CD14-positive monocyte (primary cell): ENCODE measurements around the gene PCED1B. TPM values are rescaled to one million over a fixed set of nuclear protein-coding genes. Genes with fewer than 3 reads are reported as not detected.

Experiments
- DNase-seq, 3 donors: peaks; one replicate each; pipeline ENCODE4 v3.0.0-alpha.2; 2011 to 2022
- H2AFZ ChIP-seq: 2 replicates; pipeline ENCODE4 v1.6.0; 2012; ENCODE audit warnings: mild to moderate bottlenecking, low read depth, low read length, inconsistent platforms; ENCODE audit not compliant: insufficient read depth, poor library complexity, severe bottlenecking
- H3K27ac ChIP-seq, 2 donors: 1 replicate in 1 of 2; 2 replicates in 1 of 2; pipeline ENCODE4 v1.5.1; 2012 to 2013; ENCODE audit warnings: low read length in 2 of 2, control low read depth in 1 of 2, inconsistent platforms in 1 of 2, low read depth in 1 of 2, mild to moderate bottlenecking in 1 of 2
- H3K27me3 ChIP-seq, 2 donors: one replicate each; pipeline versions ENCODE4 v1.6.0 to v1.6.1; 2011 to 2013; ENCODE audit warnings: low read length in 2 of 2; ENCODE audit not compliant: control insufficient read depth in 2 of 2, insufficient read depth in 2 of 2
- H3K36me3 ChIP-seq, 2 donors: replicated peaks in 1 of 2; 1 replicate in 1 of 2; 2 replicates in 1 of 2; pipeline versions ENCODE4 v1.5.1 to v1.6.1; 2012 to 2013; ENCODE audit warnings: low read length in 2 of 2, control low read depth in 1 of 2, inconsistent platforms in 1 of 2, mild to moderate bottlenecking in 1 of 2; ENCODE audit not compliant: insufficient read depth in 2 of 2, control insufficient read depth in 1 of 2
- H3K4me1 ChIP-seq, 2 donors: 1 replicate in 1 of 2; 2 replicates in 1 of 2; pipeline versions ENCODE4 v1.5.1 to v1.6.1; 2012 to 2013; ENCODE audit warnings: low read length in 2 of 2, control low read depth in 1 of 2, inconsistent platforms in 1 of 2, mild to moderate bottlenecking in 1 of 2, moderate library complexity in 1 of 2; ENCODE audit not compliant: insufficient read depth in 2 of 2, control insufficient read depth in 1 of 2
- H3K4me2 ChIP-seq: replicated peaks from 2 replicates; pipeline ENCODE3; 2012; ENCODE audit warnings: low read length, moderate library complexity, mild to moderate bottlenecking; ENCODE audit not compliant: poor library complexity, severe bottlenecking; ENCODE audit errors: extremely low read depth
- H3K4me3 ChIP-seq, 3 experiments: fragments of 200-600 bp in 1 of 3; sonication (generic) in 1 of 3; replicated peaks in 1 of 3; 1 replicate in 2 of 3; 2 replicates in 1 of 3; pipeline ENCODE4 v1.5.1; 2011 to 2013; ENCODE audit warnings: low read length in 3 of 3, mild to moderate bottlenecking in 3 of 3, control low read depth in 2 of 3, low read depth in 2 of 3, inconsistent platforms in 1 of 3, moderate library complexity in 1 of 3
- H3K79me2 ChIP-seq: 2 replicates; pipeline ENCODE4 v1.6.0; 2012; ENCODE audit warnings: mild to moderate bottlenecking, control low read depth, inconsistent platforms, low read length, moderate library complexity; ENCODE audit not compliant: insufficient read depth
- H3K9ac ChIP-seq: 2 replicates; pipeline ENCODE4 v1.6.0; 2017; ENCODE audit warnings: low read length, mild to moderate bottlenecking; ENCODE audit not compliant: insufficient read depth, poor library complexity, severe bottlenecking
- H3K9me3 ChIP-seq, 2 donors: replicated peaks in 1 of 2; 1 replicate in 1 of 2; 2 replicates in 1 of 2; pipeline versions ENCODE4 v1.5.1 to v1.6.1; 2012 to 2013; ENCODE audit warnings: low read length in 2 of 2, control low read depth in 1 of 2; ENCODE audit not compliant: control insufficient read depth in 1 of 2, insufficient read depth in 1 of 2
- H4K20me1 ChIP-seq: 2 replicates; pipeline ENCODE4 v1.6.0; 2012; ENCODE audit warnings: mild to moderate bottlenecking, low read length, control low read depth, moderate library complexity; ENCODE audit not compliant: insufficient read depth
- H3K27ac Mint-ChIP-seq, 7 donors: one replicate each; pipeline ENCODE4 v1.8.0; 2020; ENCODE audit warnings: mild to moderate bottlenecking in 7 of 7, mixed read lengths in 7 of 7, moderate library complexity in 6 of 7, inconsistent platforms in 2 of 7
- H3K27me3 Mint-ChIP-seq, 3 donors: one replicate each; pipeline ENCODE4 v1.8.0; 2021 to 2022; ENCODE audit warnings: low read depth in 3 of 3, mild to moderate bottlenecking in 3 of 3, mixed read lengths in 3 of 3, moderate library complexity in 3 of 3, inconsistent platforms in 1 of 3
- H3K36me3 Mint-ChIP-seq, 2 donors: one replicate each; pipeline ENCODE4 v1.8.0; 2020; ENCODE audit warnings: mixed read lengths in 2 of 2, inconsistent platforms in 1 of 2, mild to moderate bottlenecking in 1 of 2
- H3K4me1 Mint-ChIP-seq: one replicate; pipeline ENCODE4 v1.8.0; 2020; ENCODE audit warnings: mild to moderate bottlenecking, mixed read lengths
- H3K4me3 Mint-ChIP-seq, 2 donors: one replicate each; pipeline ENCODE4 v1.8.0; 2020; ENCODE audit warnings: mild to moderate bottlenecking in 2 of 2, mixed read lengths in 2 of 2, moderate library complexity in 1 of 2
- H3K9me3 Mint-ChIP-seq, 7 donors: one replicate each; pipeline ENCODE4 v1.8.0; 2020 to 2022; ENCODE audit warnings: mixed read lengths in 7 of 7, mild to moderate bottlenecking in 6 of 7, moderate library complexity in 6 of 7, inconsistent platforms in 2 of 7
- CTCF ChIP-seq: fragments of 200-600 bp; IDR thresholded peaks from one replicate; pipeline ENCODE4 v1.8.0; 2022; ENCODE audit warnings: antibody characterized with exemption, mild to moderate bottlenecking
- WGBS: methylation state at CpG from one replicate; pipeline ENCODE4 v1.1.5; 2013; ENCODE audit warnings: missing lambda C conversion rate; ENCODE audit not compliant: insufficient coverage; 5-methylcytosine and 5-hydroxymethylcytosine counted together
- intact Hi-C, 2 donors: fragments of 100-400 bp; cut with micrococcal nuclease; formaldehyde crosslinking; loops; one replicate each; pipeline versions ENCODE4 v1.15.0 to v1.15.1; 2023
- polyA plus RNA-seq, 3 donors: library from polyadenylated mRNA; depleted of rRNA in 1 of 3; unstranded in 2 of 3; stranded (reverse) in 1 of 3; fragments of 300-500 nt in 2 of 3; fragments of >200 nt in 1 of 3; fragmentation: Illumina TruSeq in 2 of 3; gene quantifications; 1 replicate in 2 of 3; 2 replicates in 1 of 3; pipeline ENCODE4 v1.2.3, GENCODE V29; 2012 to 2021

The PCED1B gene
- polyA plus RNA-seq, 3 donors = 0.10 to 0.65 TPM; not detected in 1

GRCh38 chr12:47231456-47231855 is 152.0 kb downstream of the PCED1B start:
- peaks cover 10% of the 10 kb centered on the region for H3K4me1 Mint-ChIP-seq
- intact Hi-C loops = no loop called here

GRCh38 chr12:47234576-47235141 is 155.2 kb downstream of the PCED1B start:
- Histone ChIP-seq H3K4me3 (no peak overlapping the region), H2AFZ (no peak overlapping the region), H3K9ac (no peak overlapping the region), H3K27me3 (no peaks in the 10 kb centered on the region), H3K27ac (no peak overlapping the region), H3K79me2 (no peaks in the 10 kb centered on the region), H3K9me3 (peaks cover 13 to 20% of the 10 kb centered on the region in 2 donors), H3K4me2 (no peak overlapping the region), H3K4me1 (peaks cover 0 to 1% of the 10 kb centered on the region in 2 donors), H4K20me1 (no peaks in the 10 kb centered on the region), H3K36me3 (no peaks in the 10 kb centered on the region)
- no peak for TF ChIP-seq CTCF
- H3K27ac Mint-ChIP-seq = no peak overlapping the region
- peaks cover 0 to 1% (median 0%) of the 10 kb centered on the region in 3 donors for H3K27me3 Mint-ChIP-seq
- WGBS = 97% methylated on average over 13 of the region's 14 CpGs
- H3K4me1 Mint-ChIP-seq = peaks cover 5% of the 10 kb centered on the region
- H3K36me3 Mint-ChIP-seq = peaks cover 14 to 18% of the 10 kb centered on the region in 2 donors
- H3K4me3 Mint-ChIP-seq = no peak overlapping the region
- H3K9me3 Mint-ChIP-seq = peaks cover 2 to 23% (median 14%) of the 10 kb centered on the region in 7 donors
- intact Hi-C loops = no loop called here
- DNase-seq = no peak

More at GRCh38 chr12:47231456-47231855, 152.0 kb downstream of the PCED1B start:
- no peak overlapping the region for H3K4me3 ChIP-seq
- Mint-ChIP-seq H3K27me3 (peaks cover 0 to 1% (median 0%) of the 10 kb centered on the region in 3 donors), H3K36me3 (peaks cover 11 to 18% of the 10 kb centered on the region in 2 donors), H3K27ac (no peak overlapping the region), H3K9me3 (peaks cover 2 to 20% (median 14%) of the 10 kb centered on the region in 7 donors), H3K4me3 (no peak overlapping the region)
- no peak for TF ChIP-seq CTCF
- no peak overlapping the region for H3K27ac ChIP-seq
- H3K4me1 ChIP-seq = peaks cover 0 to 7% of the 10 kb centered on the region in 2 donors
- peaks cover 13 to 20% of the 10 kb centered on the region in 2 donors for H3K9me3 ChIP-seq
- no peak overlapping the region for H3K9ac ChIP-seq
- no peak for DNase-seq
- WGBS = 100% methylated on average over 4 of the region's 7 CpGs
- H3K27me3 ChIP-seq = no peaks in the 10 kb centered on the region
- H4K20me1 ChIP-seq = no peaks in the 10 kb centered on the region
- no peak overlapping the region for H2AFZ ChIP-seq
- H3K79me2 ChIP-seq = no peaks in the 10 kb centered on the region
- no peak overlapping the region for H3K4me2 ChIP-seq
- no peaks in the 10 kb centered on the region for H3K36me3 ChIP-seq
